Karpas-422 (cell line): ENCODE measurements around the gene DHX35. TPM values are rescaled to one million over a fixed set of nuclear protein-coding genes. Genes with fewer than 3 reads are reported as not detected.

Experiments used
- DNase-seq: peaks from one replicate; pipeline ENCODE4 v3.0.0-alpha.2; 2015
- H2AFZ ChIP-seq: fragments of 200-600 bp; sonication (generic); 2 replicates; pipeline ENCODE4 v1.6.1; 2014; ENCODE audit warnings: antibody characterized with exemption, low read length, mixed read lengths
- H3K27ac ChIP-seq: fragments of 200-600 bp; sonication (generic); 2 replicates; pipeline ENCODE4 v1.5.1; 2014; ENCODE audit warnings: mild to moderate bottlenecking, low read length, moderate library complexity
- H3K27me3 ChIP-seq: fragments of 200-600 bp; sonication (generic); 2 replicates; pipeline ENCODE4 v1.6.1; 2014; ENCODE audit warnings: low read length, mixed read lengths
- H3K36me3 ChIP-seq: fragments of 200-600 bp; sonication (generic); 2 replicates; pipeline ENCODE4 v1.6.1; 2014; ENCODE audit warnings: low read length, mixed read lengths; ENCODE audit not compliant: insufficient read depth
- H3K4me1 ChIP-seq: fragments of 200-600 bp; sonication (generic); 2 replicates; pipeline ENCODE4 v1.6.1; 2014; ENCODE audit warnings: mild to moderate bottlenecking, low read length, mixed read lengths
- H3K4me2 ChIP-seq: fragments of 200-600 bp; sonication (generic); 2 replicates; pipeline ENCODE4 v1.6.1; 2014; ENCODE audit warnings: low read length, low read depth, mild to moderate bottlenecking; ENCODE audit not compliant: poor library complexity, severe bottlenecking
- H3K4me3 ChIP-seq: fragments of 200-600 bp; sonication (generic); 2 replicates; pipeline ENCODE4 v1.5.1; 2014; ENCODE audit warnings: mild to moderate bottlenecking, antibody characterized with exemption, low read length, mixed read lengths
- H3K79me2 ChIP-seq: fragments of 200-600 bp; sonication (generic); 2 replicates; pipeline ENCODE4 v1.6.1; 2014; ENCODE audit warnings: mild to moderate bottlenecking, low read length, mixed read lengths
- H3K9ac ChIP-seq: fragments of 200-600 bp; sonication (generic); 2 replicates; pipeline ENCODE4 v1.6.0; 2014; ENCODE audit warnings: low read length
- H3K9me2 ChIP-seq: fragments of 200-600 bp; sonication (generic), shearing (Covaris generic); replicated peaks from 2 replicates; pipeline ENCODE4 v1.6.0; 2014; ENCODE audit warnings: mild to moderate bottlenecking, low read length, moderate library complexity; ENCODE audit not compliant: insufficient read depth
- H3K9me3 ChIP-seq: fragments of 300-700, 200-600 bp; sonication (generic); 2 replicates; pipeline ENCODE4 v1.6.1; 2014; ENCODE audit warnings: low read length, mixed read lengths
- H4K20me1 ChIP-seq: fragments of 200-600 bp; sonication (generic); 2 replicates; pipeline ENCODE4 v1.6.1; 2014; ENCODE audit warnings: mild to moderate bottlenecking, antibody characterized with exemption, low read length, low read depth; ENCODE audit not compliant: insufficient read depth
- total RNA-seq: library from RNA; depleted of rRNA; stranded (reverse); fragments of >200 nt; shearing (Covaris generic); gene quantifications from 2 replicates; pipeline ENCODE4 v1.2.3, GENCODE V29; 2014; ENCODE audit warnings: low replicate concordance

Gene DHX35
- total RNA-seq, 1 experiment from 2014 or later = 19.0 TPM

DNA sequence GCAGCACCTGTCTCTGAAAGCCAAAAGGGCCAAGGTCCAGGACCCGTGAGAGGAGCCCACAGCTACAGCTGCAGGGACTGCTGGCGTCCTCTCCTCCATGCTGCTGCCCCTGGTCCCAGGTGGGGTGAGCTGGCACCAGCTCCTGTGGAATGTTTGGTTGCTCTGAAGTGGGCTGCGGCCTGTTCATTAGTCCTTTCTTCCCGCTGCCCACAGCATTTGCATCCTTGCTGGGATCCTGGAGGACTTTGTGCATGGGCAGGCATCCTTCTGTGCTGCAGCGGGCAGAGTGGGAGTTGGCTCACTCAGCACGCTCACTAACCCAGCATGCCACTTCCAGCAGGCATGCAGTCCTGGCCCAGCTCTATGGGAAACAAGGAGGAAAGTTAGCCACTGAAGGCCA lies 76.4 kb downstream of the DHX35 start:
- peaks cover 7% of the 10 kb centered on the region; the same call in 1 of the 2 replicates for H3K36me3 ChIP-seq
- no peaks in the 10 kb centered on the region; the same call in 1 of the 2 replicates for H3K4me1 ChIP-seq
- H3K79me2 ChIP-seq = no peaks in the 10 kb centered on the region
- H3K9me3 ChIP-seq = no peaks in the 10 kb centered on the region
- no peak overlapping the region for H3K27ac ChIP-seq
- no peak for DNase-seq
- no peak overlapping the region for H3K9ac ChIP-seq
- H3K9me2 ChIP-seq = no peaks in the 10 kb centered on the region
- no peaks in the 10 kb centered on the region for H4K20me1 ChIP-seq
- no peak overlapping the region for H3K4me3 ChIP-seq
- no peak overlapping the region for H3K4me2 ChIP-seq
- H2AFZ ChIP-seq = no peak overlapping the region
- no peaks in the 10 kb centered on the region for H3K27me3 ChIP-seq

DNA sequence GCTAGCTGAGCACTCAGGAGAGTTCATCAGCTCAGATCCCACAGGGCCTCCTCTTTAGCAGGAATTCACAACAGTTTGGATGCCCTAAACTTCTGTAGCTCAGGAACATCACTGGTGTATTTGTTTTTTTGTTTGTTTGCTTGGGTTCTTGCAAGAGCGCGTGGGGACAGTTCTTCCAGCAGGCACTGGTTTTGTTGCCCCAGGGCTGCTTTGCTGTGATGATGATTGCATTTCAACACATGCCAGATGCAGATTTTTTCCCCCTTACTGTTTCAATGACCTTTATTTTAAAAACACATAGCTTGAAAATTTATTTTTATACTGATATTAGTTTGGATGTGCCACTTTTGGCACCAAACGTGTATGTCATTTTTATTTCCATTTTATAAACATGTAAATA lies 77.1 kb downstream of the DHX35 start:
- Histone ChIP-seq H4K20me1 (no peaks in the 10 kb centered on the region), H3K9me3 (no peaks in the 10 kb centered on the region), H3K79me2 (no peaks in the 10 kb centered on the region), H3K4me1 (no peaks in the 10 kb centered on the region), H3K4me3 (no peak overlapping the region), H3K9ac (no peak overlapping the region), H3K27ac (no peak overlapping the region), H3K9me2 (no peaks in the 10 kb centered on the region), H3K36me3 (peaks cover 7% of the 10 kb centered on the region; the same call in 1 of the 2 replicates), H2AFZ (no peak overlapping the region), H3K27me3 (no peaks in the 10 kb centered on the region), H3K4me2 (no peak overlapping the region)
- DNase-seq = no peak

DNA sequence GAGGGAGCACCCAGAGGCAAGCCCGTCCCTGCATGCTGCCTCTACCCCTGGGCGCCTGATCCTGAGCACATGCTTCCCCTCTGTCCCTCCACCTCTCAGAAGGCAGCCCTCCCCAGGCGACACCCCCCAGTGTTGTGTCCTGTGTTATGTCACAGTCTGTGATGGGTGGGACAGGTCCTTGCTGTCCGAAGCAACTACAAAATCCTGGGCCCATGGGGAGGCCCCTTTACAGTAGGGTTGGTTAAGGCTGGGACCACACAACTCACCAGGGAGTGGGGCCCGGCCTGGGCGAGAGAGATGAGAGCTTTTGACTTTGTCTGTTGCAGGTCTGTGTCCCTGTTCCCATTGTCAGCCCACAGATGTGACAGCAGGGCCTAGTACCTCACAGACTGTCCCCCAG lies 78.0 kb downstream of the DHX35 start:
- H3K9ac ChIP-seq = no peak overlapping the region
- DNase-seq = no peak
- H3K4me2 ChIP-seq = no peak overlapping the region
- no peak overlapping the region for H2AFZ ChIP-seq
- no peak overlapping the region for H3K4me3 ChIP-seq
- no peaks in the 10 kb centered on the region for H4K20me1 ChIP-seq
- no peaks in the 10 kb centered on the region for H3K79me2 ChIP-seq
- no peaks in the 10 kb centered on the region for H3K9me2 ChIP-seq
- no peaks in the 10 kb centered on the region for H3K27me3 ChIP-seq
- H3K36me3 ChIP-seq = peaks cover 7% of the 10 kb centered on the region; the same call in 1 of the 2 replicates
- H3K4me1 ChIP-seq = no peaks in the 10 kb centered on the region
- no peaks in the 10 kb centered on the region for H3K9me3 ChIP-seq
- no peak overlapping the region for H3K27ac ChIP-seq

DNA sequence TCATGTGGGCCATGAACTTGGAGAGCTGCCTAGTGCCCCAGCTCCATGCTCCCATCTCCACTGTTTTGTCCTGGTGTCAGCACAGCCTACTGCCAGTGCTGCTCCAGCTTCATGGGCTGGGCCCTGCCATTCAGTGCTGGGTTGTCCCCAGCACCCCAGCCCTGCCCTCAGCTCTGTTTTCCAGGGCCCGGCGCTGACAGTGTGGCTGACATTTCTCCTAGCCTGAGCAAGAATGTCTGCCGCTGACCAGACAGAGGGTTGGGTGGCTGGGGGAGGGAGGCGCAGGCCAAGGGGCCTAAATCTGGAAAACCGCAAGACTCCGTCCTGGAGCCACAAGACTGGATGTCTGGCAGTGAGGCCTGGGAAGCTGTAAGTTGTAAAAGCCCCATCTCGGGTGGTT lies 78.9 kb downstream of the DHX35 start:
- DNase-seq = no peak
- H3K4me2 ChIP-seq = no peak overlapping the region
- H3K9me2 ChIP-seq = no peaks in the 10 kb centered on the region
- H4K20me1 ChIP-seq = no peaks in the 10 kb centered on the region
- peaks cover under 1% of the 10 kb centered on the region; the same call in 1 of the 2 replicates for H3K36me3 ChIP-seq
- no peak overlapping the region for H3K9ac ChIP-seq
- H3K27ac ChIP-seq = no peak overlapping the region
- H3K4me1 ChIP-seq = no peaks in the 10 kb centered on the region
- H3K27me3 ChIP-seq = no peaks in the 10 kb centered on the region
- H3K9me3 ChIP-seq = no peaks in the 10 kb centered on the region
- H3K79me2 ChIP-seq = no peaks in the 10 kb centered on the region
- no peak overlapping the region for H2AFZ ChIP-seq
- H3K4me3 ChIP-seq = no peak overlapping the region

DNA sequence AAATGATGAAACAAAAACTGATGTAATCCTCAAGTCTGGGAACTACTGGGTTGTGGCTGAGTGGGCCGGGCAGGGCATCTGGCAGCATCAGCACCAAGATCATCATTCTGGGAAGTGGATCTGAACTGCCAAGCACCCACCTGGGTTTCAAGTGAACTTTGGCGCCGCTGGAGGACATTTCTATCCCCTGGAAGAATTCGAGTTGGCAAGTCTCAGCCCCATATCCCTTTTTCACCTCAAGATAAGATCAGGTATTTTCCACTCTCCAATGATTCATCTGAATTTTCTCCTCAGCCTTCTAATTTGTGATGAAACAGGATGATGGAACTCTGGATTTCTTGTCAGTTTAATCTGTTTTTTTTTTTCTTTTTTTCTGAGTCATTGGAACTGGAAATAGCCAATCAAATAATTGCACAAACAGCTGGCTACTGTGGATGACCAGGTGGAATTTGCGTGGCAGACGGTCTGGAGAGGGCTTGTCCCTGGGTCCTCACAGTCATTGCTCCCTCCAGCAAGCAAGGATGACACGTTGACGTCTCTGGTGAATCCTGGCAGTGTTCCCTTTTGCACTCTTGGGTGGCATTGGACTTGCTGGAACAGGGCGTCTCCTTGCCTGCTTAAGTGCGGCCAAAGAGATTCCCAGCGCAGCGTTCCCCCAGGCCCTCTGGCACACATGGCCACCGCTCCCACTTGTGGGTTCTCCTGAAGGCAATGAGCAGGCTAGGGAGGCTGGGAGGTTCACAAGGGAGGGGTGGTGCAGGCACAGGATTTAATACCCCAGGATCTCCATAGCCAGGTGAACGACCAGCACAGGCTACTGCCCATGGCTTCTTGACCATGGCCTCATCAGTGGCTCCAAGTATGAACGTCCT lies 80.4 kb downstream of the DHX35 start:
- Histone ChIP-seq H4K20me1 (no peaks in the 10 kb centered on the region), H3K27ac (no peak overlapping the region), H3K9me3 (no peaks in the 10 kb centered on the region), H3K36me3 (no peaks in the 10 kb centered on the region), H3K4me1 (no peaks in the 10 kb centered on the region), H2AFZ (no peak overlapping the region), H3K27me3 (no peaks in the 10 kb centered on the region), H3K9me2 (no peaks in the 10 kb centered on the region), H3K9ac (no peak overlapping the region), H3K4me3 (no peak overlapping the region), H3K79me2 (no peaks in the 10 kb centered on the region), H3K4me2 (no peak overlapping the region)
- no peak for DNase-seq

DNA sequence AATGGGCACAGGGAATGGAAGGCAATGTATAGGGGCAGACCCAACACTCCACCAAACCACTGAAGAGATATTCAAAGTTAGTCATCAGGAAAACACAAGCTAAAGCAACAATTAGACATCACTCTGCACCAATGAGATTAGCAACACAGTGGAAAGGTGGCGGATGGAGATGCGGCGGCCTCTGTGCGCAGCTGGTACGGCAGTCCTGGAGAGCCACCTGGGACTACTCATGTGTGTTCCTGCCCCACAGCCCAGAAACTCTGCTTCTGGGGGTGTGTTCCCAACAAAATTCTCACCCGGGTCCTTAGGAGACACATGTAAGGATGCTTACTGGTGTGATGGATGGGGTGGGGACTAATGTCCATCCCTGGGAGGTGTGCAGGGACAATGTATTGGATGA lies 82.4 kb downstream of the DHX35 start:
- Histone ChIP-seq H3K79me2 (no peaks in the 10 kb centered on the region), H3K9ac (no peak overlapping the region), H3K4me3 (no peak overlapping the region), H3K27me3 (no peaks in the 10 kb centered on the region), H3K27ac (no peak overlapping the region), H3K4me1 (peaks cover 2% of the 10 kb centered on the region), H3K4me2 (no peak overlapping the region), H2AFZ (no peak overlapping the region), H3K36me3 (no peaks in the 10 kb centered on the region), H3K9me2 (no peaks in the 10 kb centered on the region), H4K20me1 (no peaks in the 10 kb centered on the region), H3K9me3 (no peaks in the 10 kb centered on the region)
- DNase-seq = no peak

DNA sequence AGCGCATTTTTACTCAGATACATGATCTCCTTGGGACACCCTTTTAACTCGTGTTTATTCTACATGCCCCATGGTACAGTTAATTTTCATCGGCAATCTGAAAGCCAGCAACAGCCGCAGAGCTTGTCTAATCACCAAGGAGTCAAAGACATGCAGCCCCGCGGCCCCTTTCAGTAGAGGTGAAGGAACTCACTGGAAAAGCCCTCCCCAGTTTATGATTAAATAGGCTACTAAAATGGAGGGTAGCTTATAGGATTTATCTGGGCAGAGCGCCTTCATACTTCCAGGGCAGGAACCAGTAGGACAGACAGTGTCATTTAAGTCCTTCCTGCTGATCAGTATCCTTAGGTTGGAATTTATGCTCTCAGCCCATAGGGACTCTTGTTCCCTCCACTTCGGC lies 83.5 kb downstream of the DHX35 start:
- Histone ChIP-seq H3K9me3 (no peaks in the 10 kb centered on the region), H3K4me1 (peaks cover 10% of the 10 kb centered on the region), H3K27ac (no peak overlapping the region), H2AFZ (no peak overlapping the region), H3K4me2 (no peak overlapping the region), H3K79me2 (no peaks in the 10 kb centered on the region), H3K9me2 (no peaks in the 10 kb centered on the region), H4K20me1 (no peaks in the 10 kb centered on the region), H3K27me3 (no peaks in the 10 kb centered on the region), H3K4me3 (no peak overlapping the region), H3K36me3 (no peaks in the 10 kb centered on the region), H3K9ac (no peak overlapping the region)
- no peak for DNase-seq

DNA sequence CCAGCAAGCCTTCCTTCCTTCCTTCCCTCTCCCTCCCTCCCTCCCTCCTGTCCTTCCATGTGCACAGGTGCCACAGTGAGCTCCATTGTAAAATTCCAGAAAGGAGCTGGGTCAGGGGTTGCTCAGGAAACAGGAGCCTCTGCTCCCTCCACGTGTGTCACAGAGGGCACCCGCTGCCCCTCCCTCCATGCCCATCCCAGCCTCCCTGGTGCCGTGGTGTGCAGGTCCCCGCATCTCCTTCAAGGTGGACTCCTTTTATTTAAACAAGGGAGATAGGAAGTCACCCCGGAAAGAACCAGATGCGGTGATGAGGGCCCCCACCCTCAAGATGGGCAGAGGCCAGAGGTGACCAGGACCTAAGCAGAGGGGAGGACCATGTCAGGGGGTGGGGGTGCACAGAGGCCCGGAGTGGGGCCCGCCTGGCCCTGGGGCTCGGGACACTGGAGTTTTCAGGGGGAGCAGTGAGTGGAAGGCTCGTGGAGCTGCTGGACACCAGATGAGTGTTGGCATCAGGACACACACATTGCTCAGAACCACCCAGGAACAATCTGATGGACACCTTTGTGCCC lies 85.4 kb downstream of the DHX35 start:
- Histone ChIP-seq H3K27me3 (no peaks in the 10 kb centered on the region), H3K36me3 (no peaks in the 10 kb centered on the region), H3K4me2 (no peak overlapping the region), H3K27ac (no peak overlapping the region), H4K20me1 (no peaks in the 10 kb centered on the region), H3K9me3 (no peaks in the 10 kb centered on the region), H3K4me1 (peaks cover 10% of the 10 kb centered on the region), H3K4me3 (no peak overlapping the region), H3K9me2 (no peaks in the 10 kb centered on the region), H3K9ac (no peak overlapping the region), H2AFZ (no peak overlapping the region), H3K79me2 (no peaks in the 10 kb centered on the region)
- no peak for DNase-seq
